C4-2B (cell line): ENCODE measurements around the gene RNF144A.

Experiments used
- ZFX ChIP-seq: fragments of 450-650 bp; IDR thresholded peaks from 2 replicates; pipeline ENCODE4 v1.6.1; 2017
- TF ChIP-seq, protein P1 (sequence below): fragments of 450-650 bp; conservative IDR thresholded peaks from 2 replicates; pipeline ENCODE4 v1.5.1; 2017; ENCODE audit warnings: mild to moderate bottlenecking

- TF ChIP-seq, protein P1, sequence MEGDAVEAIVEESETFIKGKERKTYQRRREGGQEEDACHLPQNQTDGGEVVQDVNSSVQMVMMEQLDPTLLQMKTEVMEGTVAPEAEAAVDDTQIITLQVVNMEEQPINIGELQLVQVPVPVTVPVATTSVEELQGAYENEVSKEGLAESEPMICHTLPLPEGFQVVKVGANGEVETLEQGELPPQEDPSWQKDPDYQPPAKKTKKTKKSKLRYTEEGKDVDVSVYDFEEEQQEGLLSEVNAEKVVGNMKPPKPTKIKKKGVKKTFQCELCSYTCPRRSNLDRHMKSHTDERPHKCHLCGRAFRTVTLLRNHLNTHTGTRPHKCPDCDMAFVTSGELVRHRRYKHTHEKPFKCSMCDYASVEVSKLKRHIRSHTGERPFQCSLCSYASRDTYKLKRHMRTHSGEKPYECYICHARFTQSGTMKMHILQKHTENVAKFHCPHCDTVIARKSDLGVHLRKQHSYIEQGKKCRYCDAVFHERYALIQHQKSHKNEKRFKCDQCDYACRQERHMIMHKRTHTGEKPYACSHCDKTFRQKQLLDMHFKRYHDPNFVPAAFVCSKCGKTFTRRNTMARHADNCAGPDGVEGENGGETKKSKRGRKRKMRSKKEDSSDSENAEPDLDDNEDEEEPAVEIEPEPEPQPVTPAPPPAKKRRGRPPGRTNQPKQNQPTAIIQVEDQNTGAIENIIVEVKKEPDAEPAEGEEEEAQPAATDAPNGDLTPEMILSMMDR: no peak
- TF ChIP-seq ZFX: no peak
Measured at GRCh38 chr2:6982449-6982848, 65.2 kb downstream of the RNF144A start.
